PC-9 (cell line): ENCODE results near the gene CELA1.

Source experiments
- EZH2 ChIP-seq: fragments of 200-600 bp; sonication (generic); IDR thresholded peaks from 2 replicates; pipeline ENCODE4 v1.8.0; 2017; ENCODE audit warnings: antibody characterized with exemption, low read depth
- TF ChIP-seq, protein P1 (sequence below): fragments of 200-600 bp; sonication (generic); conservative IDR thresholded peaks from 2 replicates; pipeline ENCODE4 v1.6.1; 2017; ENCODE audit warnings: mixed run types, antibody characterized with exemption, mild to moderate bottlenecking, moderate library complexity

DNA sequence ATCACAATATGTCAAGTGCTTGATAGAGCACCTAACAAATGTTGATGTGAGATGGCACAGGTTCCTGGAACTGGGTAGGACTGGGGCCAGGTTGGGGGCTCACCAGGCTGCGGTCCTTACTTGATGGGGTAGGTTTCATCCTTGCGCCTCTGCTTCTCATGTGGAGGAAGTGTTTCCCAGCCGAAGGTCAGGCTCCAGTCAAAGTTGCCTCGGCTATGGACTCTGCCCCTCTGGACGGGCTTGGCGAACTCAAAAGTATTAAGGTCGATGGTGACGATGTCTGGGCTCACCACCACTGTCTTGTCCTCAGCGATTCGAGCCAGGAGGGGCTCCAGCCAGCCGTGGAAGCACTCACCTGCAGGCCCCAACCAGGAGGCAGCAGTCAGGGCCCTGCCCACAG lies 17.5 kb upstream of the CELA1 start:
- TF ChIP-seq, protein P1, sequence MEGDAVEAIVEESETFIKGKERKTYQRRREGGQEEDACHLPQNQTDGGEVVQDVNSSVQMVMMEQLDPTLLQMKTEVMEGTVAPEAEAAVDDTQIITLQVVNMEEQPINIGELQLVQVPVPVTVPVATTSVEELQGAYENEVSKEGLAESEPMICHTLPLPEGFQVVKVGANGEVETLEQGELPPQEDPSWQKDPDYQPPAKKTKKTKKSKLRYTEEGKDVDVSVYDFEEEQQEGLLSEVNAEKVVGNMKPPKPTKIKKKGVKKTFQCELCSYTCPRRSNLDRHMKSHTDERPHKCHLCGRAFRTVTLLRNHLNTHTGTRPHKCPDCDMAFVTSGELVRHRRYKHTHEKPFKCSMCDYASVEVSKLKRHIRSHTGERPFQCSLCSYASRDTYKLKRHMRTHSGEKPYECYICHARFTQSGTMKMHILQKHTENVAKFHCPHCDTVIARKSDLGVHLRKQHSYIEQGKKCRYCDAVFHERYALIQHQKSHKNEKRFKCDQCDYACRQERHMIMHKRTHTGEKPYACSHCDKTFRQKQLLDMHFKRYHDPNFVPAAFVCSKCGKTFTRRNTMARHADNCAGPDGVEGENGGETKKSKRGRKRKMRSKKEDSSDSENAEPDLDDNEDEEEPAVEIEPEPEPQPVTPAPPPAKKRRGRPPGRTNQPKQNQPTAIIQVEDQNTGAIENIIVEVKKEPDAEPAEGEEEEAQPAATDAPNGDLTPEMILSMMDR = no peak
- no peak for TF ChIP-seq EZH2
